ENCODE data around the gene CENPL.
"Not testable (repeated sequence)": the region's sequence is repeated elsewhere in the genome, so short reads cannot be mapped to it uniquely, and the experiment has no call there.

Gene CENPL

GRCh38 chr1:173856903-173857302 lies 32.2 kb upstream of the CENPL start:
- DNase-seq = no peak

- DNase-seq = no peak
Measured at GRCh38 chr1:173856014-173856413, 31.3 kb upstream of the CENPL start.

DNA sequence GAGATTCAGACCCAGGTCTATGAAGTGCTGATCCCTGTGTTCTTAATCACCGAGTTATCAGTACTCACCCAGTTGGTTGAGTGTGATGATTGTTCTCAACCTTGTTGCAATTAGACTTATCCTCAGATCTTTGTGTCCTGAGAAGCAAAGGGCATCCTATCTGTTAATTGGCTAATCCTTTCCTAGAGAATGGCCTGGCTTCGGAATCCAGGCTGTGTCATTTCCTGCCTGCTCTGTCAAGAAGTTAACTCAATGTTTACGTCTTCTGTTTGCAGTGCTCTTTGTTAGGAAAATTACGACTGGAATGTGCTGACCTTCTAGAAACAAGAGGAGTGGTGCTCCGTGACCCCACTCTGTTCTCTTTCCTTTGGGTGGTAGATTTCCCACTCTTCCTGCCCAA lies 28.4 kb upstream of the CENPL start:
- no peak for DNase-seq

DNA sequence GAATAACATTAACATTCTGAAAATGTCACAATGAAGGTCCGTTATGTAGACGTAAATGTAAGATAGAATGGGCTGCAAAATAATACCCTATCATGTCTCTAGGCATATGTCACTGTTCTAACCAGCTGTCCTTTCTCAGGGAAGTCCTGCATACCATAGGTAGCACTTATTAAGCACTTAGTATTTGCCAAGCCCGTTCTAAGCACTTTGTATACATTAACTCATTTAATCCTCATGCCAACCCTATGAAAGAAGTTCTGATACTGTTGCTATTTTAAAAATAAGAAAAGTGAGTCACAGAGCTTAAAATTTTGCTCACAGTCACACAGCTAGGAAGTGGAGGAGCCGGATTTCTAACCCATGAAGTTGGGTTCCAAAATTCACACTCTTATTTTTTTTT lies 27.4 kb upstream of the CENPL start:
- no peak for DNase-seq

- no peak for DNase-seq
Measured at GRCh38 chr1:173832748-173833147, 8.1 kb upstream of the CENPL start.

GRCh38 chr1:173827611-173828010 lies 2.9 kb upstream of the CENPL start:
- DNase-seq = no peak

- no peak for DNase-seq
Measured at GRCh38 chr1:173823781-173824314, 835 bp downstream of the CENPL start.

GRCh38 chr1:173821680-173822079 lies 3.0 kb downstream of the CENPL start:
- no peak for DNase-seq

- DNase-seq = no peak
Measured at GRCh38 chr1:173818459-173818858, 6.2 kb downstream of the CENPL start.

DNA sequence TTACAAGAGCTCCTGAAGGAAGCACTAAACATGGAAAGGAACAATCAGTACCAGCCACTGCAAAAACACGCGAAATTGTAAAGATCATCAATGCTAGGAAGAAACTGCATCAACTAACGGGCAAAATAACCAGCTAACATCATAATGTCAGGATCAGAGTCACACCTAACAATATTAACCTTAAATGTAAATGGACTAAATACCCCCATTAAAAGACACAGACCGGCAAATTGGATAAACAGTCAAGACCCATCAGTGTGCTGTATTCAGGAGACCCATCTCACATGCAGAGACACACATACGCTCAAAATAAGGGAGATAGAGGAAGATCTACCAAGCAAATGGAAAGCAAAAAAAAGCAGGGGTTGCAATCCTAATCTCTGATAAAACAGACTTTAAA lies 11.0 kb downstream of the CENPL start:
- DNase-seq = not testable (repeated sequence)

GRCh38 chr1:173802961-173803360 lies 21.7 kb downstream of the CENPL start:
- no peak for DNase-seq

DNA sequence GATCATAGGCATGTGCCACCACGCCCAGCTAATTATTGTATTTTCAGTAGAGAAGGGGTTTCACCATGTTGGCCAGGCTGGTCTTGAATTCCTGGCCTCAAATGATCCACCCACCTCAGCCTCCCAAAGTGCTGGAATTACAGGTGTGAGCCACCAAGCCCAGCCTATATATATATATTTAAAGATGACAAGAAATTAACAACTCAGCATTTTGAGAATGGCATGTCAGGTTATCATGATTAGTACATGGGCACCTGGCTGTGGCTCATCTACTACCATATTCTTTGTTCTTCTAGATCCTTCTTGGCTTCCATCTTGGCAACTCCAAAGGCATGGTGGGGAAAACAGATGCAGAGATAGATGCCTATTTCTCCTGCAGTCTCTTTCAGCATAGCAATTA lies 24.7 kb downstream of the CENPL start:
- not testable (repeated sequence) for DNase-seq

- DNase-seq = no peak
Measured at GRCh38 chr1:173798078-173798477, 26.6 kb downstream of the CENPL start.

DNA sequence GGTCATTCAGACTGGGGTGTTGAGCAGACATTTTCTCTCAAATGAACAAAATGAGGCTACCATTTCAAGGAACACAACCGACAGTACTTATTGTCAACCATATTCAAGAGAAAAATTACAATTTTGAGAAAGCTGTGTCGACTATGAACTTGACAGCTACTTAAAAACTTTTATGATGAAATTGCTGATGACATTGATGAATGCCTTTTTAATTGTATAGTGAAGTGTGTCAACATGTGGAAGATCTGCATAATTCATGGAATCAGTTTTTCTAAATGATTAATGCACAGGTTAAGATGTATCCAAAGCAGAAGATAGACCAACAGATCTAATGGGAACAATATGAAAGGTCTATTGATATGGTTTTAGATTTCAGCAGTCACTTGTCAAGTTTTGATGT lies 34.8 kb downstream of the CENPL start:
- DNase-seq = no peak

DNA sequence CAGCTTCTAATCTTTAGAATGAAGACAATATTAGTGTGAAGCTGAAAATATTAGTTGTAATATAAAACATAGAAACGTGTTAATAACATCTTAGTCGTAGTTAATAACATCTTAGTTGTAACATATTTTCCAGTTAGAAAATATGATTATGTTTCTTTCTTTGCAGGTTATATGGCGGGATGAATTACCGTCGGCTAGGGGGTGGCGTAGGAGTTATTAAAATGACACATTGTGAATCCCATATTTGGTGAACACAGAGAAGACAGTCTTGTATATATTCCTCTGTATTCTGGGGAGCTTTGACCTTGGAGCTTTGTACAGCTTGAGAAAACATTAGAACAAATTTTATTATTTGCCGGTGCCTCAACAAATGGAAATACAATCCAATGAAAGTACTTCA lies 39.7 kb downstream of the CENPL start:
- no peak for DNase-seq

- DNase-seq = no peak
Measured at GRCh38 chr1:173779936-173780335, 44.7 kb downstream of the CENPL start.

DNA sequence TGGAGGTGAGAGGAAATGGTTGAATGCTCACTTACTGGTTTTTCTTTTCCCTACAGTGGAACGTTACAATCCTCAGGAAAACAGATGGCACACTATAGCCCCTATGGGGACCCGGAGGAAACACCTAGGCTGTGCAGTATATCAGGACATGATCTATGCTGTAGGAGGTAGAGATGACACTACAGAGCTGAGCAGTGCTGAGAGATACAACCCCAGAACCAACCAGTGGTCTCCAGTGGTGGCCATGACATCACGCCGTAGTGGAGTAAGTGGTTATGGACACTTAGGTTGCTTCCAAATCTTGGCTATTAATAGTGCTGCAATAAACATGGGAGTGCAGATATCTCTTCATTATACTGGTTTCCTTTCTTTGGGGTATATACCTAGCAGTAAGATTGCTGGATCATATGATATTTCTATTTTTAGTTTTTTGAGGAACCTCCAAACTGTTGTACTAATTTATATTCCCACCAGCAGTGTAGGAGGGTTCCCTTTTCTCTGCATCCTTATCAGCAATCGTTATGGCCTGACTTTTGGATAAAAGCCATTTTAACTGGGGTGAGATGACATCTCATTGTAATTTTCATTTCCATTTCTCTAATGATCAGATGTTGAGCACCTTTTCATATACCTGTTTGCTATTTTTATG lies 49.0 kb downstream of the CENPL start:
- DNase-seq = no peak

- no peak for DNase-seq
Measured at GRCh38 chr1:173771560-173771959, 53.1 kb downstream of the CENPL start.

DNA sequence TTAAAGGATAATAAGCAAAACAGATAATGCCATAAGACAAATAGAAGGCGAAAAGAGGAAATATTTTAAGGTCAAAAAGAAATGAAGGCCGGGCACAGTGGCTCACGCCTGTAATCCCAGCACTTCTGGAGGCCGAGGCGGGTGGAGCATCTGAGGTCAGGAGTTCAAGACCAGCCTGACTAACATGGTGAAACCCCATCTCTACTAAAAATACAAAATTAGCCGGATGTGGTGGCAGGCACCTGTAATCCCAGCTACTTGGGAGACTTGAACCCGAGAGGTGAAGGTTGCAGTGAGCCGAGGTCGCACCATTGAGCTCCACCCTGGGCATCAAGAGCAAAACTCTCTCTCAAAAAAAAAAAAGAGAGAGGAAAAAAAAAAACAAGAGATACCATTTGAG lies 54.4 kb downstream of the CENPL start:
- DNase-seq = not testable (repeated sequence)

- no peak for DNase-seq
Measured at GRCh38 chr1:173768827-173769226, 55.9 kb downstream of the CENPL start.

DNA sequence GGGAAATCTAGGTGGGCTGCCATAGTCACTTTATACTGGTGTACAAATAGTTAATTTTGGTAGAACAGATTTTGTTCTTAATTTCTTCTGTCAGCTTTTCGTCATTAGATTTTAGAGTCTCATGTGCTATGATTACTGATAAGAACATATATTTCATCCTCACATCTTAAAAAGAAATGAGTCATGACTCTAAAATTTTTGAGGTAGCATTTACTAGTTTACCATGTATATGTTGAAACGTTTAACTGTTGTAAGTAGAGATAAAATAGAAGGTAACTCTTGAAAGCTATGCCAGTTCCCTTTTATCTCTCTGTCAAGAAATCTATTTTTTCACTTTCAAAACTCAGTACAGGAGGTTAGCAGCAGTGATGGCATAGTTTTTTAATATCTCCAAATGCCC lies 56.5 kb downstream of the CENPL start:
- DNase-seq = no peak

GRCh38 chr1:173764331-173764730 lies 60.4 kb downstream of the CENPL start:
- not testable (repeated sequence) for DNase-seq

DNA sequence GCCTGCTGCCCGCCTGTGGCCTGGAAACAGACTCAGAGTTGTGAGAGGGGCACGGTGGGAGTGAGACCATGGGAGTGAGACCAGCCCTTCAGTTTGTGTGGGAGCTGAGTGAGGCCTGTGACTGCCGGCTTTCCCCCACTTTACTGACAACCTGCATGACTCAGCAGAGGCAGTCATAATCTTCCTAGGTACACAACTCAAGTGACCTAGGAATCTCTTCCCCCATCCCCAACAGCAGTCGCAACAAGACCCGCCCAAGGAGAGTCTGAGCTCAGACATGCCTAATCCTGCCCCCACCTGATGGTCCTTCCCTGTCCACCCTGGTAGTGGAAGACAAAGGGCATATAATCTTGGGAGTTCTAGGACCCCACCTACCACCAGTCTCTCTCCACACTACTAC lies 65.7 kb downstream of the CENPL start:
- no peak for DNase-seq

DNA sequence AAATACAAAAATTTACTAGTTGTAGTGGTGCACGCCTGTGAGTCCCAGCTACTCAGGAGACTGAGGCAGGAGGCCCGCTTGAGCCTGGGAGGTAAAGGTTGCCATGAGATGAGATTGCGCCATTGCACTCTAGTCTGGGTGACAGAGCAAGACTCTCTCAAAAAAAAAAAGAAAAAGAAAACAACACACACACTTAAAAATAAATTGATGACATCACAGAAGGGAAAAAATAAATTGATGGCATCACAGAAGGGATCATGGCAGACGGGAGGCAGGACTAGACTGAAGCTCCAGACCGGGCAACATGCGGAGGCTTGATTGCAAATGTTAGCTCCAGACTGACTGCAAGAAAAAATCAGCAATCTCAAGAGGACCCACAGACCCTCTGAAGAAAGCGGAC lies 66.6 kb downstream of the CENPL start:
- DNase-seq = no peak

DNA sequence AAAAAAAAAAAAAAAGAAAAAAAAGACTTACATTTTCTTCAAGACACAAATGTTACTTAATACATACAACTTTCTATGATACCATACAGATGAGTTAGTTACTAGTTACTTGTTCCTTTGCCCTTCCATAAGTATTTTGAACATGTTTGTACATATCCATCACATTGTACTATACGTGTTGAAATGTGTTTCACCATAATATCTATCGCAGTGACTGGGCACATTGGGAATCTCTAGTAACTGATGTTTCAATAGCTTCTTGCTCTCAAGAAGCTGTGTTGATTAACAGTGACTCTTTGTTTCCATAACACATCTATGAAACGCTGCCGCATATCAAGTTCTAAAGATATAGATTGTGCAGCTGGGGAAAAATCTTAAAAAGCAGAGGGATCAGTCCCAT lies 67.0 kb downstream of the CENPL start:
- DNase-seq = no peak

All from NCI-H1436 treated with DMSO at 0.1 percent for 48 hours (cell line).